PC-3 (cell line): ENCODE measurements around the gene TTYH2.

Experiments used
- CTCF ChIP-seq: fragments of 300-600 bp; sonication (generic); conservative IDR thresholded peaks from 2 replicates; pipeline ENCODE4 v1.5.1; 2017; ENCODE audit warnings: antibody characterized with exemption, low read depth, mild to moderate bottlenecking, low read length
- EZH2 ChIP-seq: fragments of 300-600 bp; sonication (generic); IDR thresholded peaks from one replicate; pipeline ENCODE4 v1.6.1; 2017; ENCODE audit warnings: antibody characterized with exemption, mild to moderate bottlenecking, low read length; ENCODE audit not compliant: unreplicated experiment
- EZH2phosphoT487 ChIP-seq: fragments of 300-600 bp; sonication (generic); IDR thresholded peaks from 2 replicates; pipeline ENCODE4 v1.6.1; 2018; ENCODE audit warnings: mild to moderate bottlenecking, antibody characterized with exemption, low read length, borderline replicate concordance

DNA sequence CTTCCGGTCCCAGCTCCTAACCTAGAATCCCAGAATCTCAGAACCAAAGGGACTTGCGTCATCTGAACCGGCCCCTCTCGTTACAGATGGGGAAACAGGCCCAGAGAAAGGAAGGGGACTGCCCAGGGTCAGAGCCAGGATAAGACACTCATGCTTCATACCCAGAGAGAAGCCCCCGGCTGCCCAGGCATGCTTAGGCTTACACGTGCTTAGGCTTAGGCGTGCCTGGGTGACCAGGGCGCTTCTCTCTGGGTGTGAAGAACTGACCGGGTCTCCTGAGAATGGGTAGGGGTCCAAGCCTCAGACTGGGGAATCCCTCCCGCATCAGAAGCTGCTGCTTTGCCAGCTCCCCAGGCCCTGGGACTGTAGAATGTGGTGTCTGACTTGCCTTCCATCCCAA, 30.8 kb downstream of the TTYH2 start:
- no peak for TF ChIP-seq EZH2
- TF ChIP-seq CTCF, result no peak
- TF ChIP-seq EZH2phosphoT487, result no peak
